OCI-LY3 (cell line): Measurements from ENCODE around the gene AKR1B1.

Source experiments
- H2AFZ ChIP-seq: fragments of 200-600, 300-600 bp; shearing (Covaris generic); 2 replicates; pipeline ENCODE4 v1.6.0; 2014; ENCODE audit warnings: antibody characterized with exemption, low read depth, low read length
- H3K27ac ChIP-seq: fragments of 200-600, 300-600 bp; sonication (generic); 2 replicates; pipeline ENCODE4 v1.5.1; 2014; ENCODE audit warnings: mild to moderate bottlenecking, low read length, moderate library complexity, mixed read lengths
- H3K27me3 ChIP-seq: fragments of 200-600, 300-600 bp; sonication (generic); 2 replicates; pipeline ENCODE4 v1.6.1; 2014; ENCODE audit warnings: low read depth, low read length, mixed read lengths
- H3K36me3 ChIP-seq: fragments of 200-600, 300-600 bp; sonication (generic); replicated peaks from 2 replicates; pipeline ENCODE3; 2014; ENCODE audit warnings: low read depth, low read length, mixed read lengths
- H3K4me1 ChIP-seq: fragments of 300-600, 200-600 bp; sonication (generic); 2 replicates; pipeline ENCODE4 v1.6.1; 2014; ENCODE audit warnings: low read length, mixed read lengths
- H3K4me2 ChIP-seq: fragments of 200-600, 300-600 bp; sonication (generic); 2 replicates; pipeline ENCODE4 v1.6.1; 2014; ENCODE audit warnings: low read length, mixed read lengths
- H3K4me3 ChIP-seq: fragments of 300-600, 200-600 bp; sonication (generic); 2 replicates; pipeline ENCODE4 v1.5.1; 2014; ENCODE audit warnings: antibody characterized with exemption, mild to moderate bottlenecking, low read length, moderate library complexity
- H3K79me2 ChIP-seq: fragments of 300-600, 200-600 bp; shearing (Covaris generic); 2 replicates; pipeline ENCODE4 v1.6.1; 2014; ENCODE audit warnings: mild to moderate bottlenecking, low read length, mixed read lengths
- H3K9ac ChIP-seq: fragments of 300-600, 200-600 bp; shearing (Covaris generic); 2 replicates; pipeline ENCODE4 v1.6.0; 2014; ENCODE audit warnings: mild to moderate bottlenecking, low read length, moderate library complexity
- H3K9me3 ChIP-seq: fragments of 200-600, 300-600 bp; shearing (Covaris generic); 2 replicates; pipeline ENCODE4 v1.6.1; 2014; ENCODE audit warnings: low read length, mixed read lengths; ENCODE audit not compliant: insufficient read depth
- H4K20me1 ChIP-seq: fragments of 200-600, 300-600 bp; sonication (generic); 2 replicates; pipeline ENCODE4 v1.6.1; 2016; ENCODE audit warnings: low read length, mixed read lengths; ENCODE audit not compliant: insufficient read depth
- EZH2phosphoT487 ChIP-seq: fragments of 200-600 bp; shearing (Covaris generic); IDR thresholded peaks from 2 replicates; pipeline ENCODE4 v1.6.1; 2018; ENCODE audit warnings: antibody characterized with exemption, mixed run types, low read depth
- TF ChIP-seq, protein P1 (sequence below): fragments of 200-600, 300-600 bp; sonication (generic); IDR thresholded peaks from 2 replicates; pipeline ENCODE4 v1.5.1; 2014; ENCODE audit warnings: antibody characterized with exemption, low read length, low read depth

AKR1B1 gene

DNA sequence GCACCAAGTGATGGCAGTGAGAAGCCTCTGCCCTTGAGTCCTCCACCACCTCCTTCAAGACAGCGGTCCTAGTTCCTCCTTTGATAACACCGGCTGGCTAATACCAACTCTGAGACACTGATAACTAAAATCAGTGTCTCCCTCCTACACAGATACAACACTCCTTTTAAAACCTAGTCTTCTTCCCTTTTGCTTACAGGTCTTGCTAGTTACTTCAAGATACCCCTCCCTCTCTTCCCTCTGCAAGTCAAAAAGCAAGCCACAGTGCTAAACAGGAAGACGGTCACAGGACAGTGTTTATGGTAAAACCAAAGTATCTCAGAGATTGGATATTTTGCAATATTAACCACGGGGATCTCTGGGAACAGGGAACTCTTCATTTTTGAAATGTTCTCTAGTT is 4.6 kb downstream of the AKR1B1 start:
- Histone ChIP-seq H3K9me3 (no peaks in the 10 kb centered on the region), H3K9ac (no peak overlapping the region), H3K4me1 (peaks cover 7% of the 10 kb centered on the region), H3K27me3 (no peaks in the 10 kb centered on the region), H3K79me2 (peaks cover 26% of the 10 kb centered on the region), H3K4me2 (no peak overlapping the region), H3K36me3 (peaks cover 10% of the 10 kb centered on the region), H2AFZ (no peak overlapping the region), H3K4me3 (no peak overlapping the region), H3K27ac (no peak overlapping the region), H4K20me1 (no peaks in the 10 kb centered on the region)
- TF ChIP-seq, protein P1, sequence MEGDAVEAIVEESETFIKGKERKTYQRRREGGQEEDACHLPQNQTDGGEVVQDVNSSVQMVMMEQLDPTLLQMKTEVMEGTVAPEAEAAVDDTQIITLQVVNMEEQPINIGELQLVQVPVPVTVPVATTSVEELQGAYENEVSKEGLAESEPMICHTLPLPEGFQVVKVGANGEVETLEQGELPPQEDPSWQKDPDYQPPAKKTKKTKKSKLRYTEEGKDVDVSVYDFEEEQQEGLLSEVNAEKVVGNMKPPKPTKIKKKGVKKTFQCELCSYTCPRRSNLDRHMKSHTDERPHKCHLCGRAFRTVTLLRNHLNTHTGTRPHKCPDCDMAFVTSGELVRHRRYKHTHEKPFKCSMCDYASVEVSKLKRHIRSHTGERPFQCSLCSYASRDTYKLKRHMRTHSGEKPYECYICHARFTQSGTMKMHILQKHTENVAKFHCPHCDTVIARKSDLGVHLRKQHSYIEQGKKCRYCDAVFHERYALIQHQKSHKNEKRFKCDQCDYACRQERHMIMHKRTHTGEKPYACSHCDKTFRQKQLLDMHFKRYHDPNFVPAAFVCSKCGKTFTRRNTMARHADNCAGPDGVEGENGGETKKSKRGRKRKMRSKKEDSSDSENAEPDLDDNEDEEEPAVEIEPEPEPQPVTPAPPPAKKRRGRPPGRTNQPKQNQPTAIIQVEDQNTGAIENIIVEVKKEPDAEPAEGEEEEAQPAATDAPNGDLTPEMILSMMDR, result no peak
- TF ChIP-seq EZH2phosphoT487, result no peak

- Histone ChIP-seq H3K4me3 (no peak overlapping the region), H3K4me2 (no peak overlapping the region), H3K79me2 (peaks cover 26% of the 10 kb centered on the region), H3K36me3 (peaks cover 14% of the 10 kb centered on the region), H4K20me1 (no peaks in the 10 kb centered on the region), H2AFZ (no peak overlapping the region), H3K27ac (no peak overlapping the region), H3K4me1 (peaks cover 7% of the 10 kb centered on the region), H3K27me3 (no peaks in the 10 kb centered on the region), H3K9ac (no peak overlapping the region), H3K9me3 (no peaks in the 10 kb centered on the region)
- TF ChIP-seq, protein P1, result no peak
- TF ChIP-seq EZH2phosphoT487, result no peak
Observed at GRCh38 chr7:134453518-134453917, 5.4 kb downstream of the AKR1B1 start.

DNA sequence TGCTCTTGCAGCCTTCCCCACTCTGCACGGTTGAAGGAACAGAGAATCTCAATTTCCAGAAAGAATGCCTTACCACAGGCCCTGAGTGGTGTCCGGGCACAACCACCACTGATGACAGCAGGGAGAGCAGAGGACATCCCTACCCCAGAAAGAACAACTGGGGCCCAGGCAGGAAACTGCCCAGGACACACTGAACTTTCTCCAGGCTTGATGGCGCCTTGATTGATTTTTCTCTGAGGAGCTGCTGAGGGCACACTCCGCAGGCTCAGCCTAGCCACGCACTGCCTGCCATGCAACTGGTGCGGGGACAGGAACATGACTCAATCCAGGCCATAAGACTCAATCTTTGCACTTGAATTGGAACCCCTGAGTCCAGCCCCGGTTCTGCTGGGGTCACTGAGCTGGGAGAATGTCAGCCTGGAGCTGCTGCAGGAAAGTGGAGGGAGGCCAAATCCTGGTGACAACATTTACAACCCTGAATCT is 5.9 kb downstream of the AKR1B1 start:
- Histone ChIP-seq H4K20me1 (no peaks in the 10 kb centered on the region), H3K4me2 (no peak overlapping the region), H2AFZ (no peak overlapping the region), H3K79me2 (peaks cover 23% of the 10 kb centered on the region), H3K27ac (no peak overlapping the region), H3K9me3 (no peaks in the 10 kb centered on the region), H3K27me3 (no peaks in the 10 kb centered on the region), H3K9ac (no peak overlapping the region), H3K4me3 (no peak overlapping the region), H3K4me1 (peaks cover 6% of the 10 kb centered on the region), H3K36me3 (peaks cover 14% of the 10 kb centered on the region)
- TF ChIP-seq, protein P1, result no peak
- no peak for TF ChIP-seq EZH2phosphoT487

DNA sequence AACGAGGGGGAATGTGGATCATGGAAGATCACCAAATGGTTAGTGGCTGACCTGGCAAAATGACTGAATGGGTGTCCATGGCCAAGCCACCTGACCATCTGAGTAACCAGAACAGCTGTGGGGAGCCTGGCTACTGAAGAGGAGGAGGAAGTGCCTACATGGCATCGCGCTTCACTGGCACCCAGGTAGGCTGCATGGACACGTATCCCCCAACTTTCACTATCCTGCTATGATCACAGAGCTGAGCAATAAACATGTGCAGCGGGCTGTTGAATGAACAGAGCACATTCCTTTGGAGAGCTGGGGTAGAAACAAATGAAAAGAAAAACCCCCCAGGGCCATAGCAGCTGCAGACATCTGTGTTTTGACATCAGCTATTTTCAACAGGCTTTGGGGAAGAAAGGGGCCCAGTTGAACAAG is 6.5 kb downstream of the AKR1B1 start:
- H3K36me3 ChIP-seq, result peaks cover 18% of the 10 kb centered on the region

More for the DNA sequence above, 6.5 kb downstream of the AKR1B1 start:
- H3K27ac ChIP-seq, result no peak overlapping the region
- peaks cover 17% of the 10 kb centered on the region for H3K79me2 ChIP-seq
- no peaks in the 10 kb centered on the region; the same call in 1 of the 2 replicates for H3K4me1 ChIP-seq
- no peak overlapping the region for H3K4me3 ChIP-seq
- no peaks in the 10 kb centered on the region for H3K9me3 ChIP-seq
- TF ChIP-seq EZH2phosphoT487, result no peak
- TF ChIP-seq, protein P1, result no peak
- no peaks in the 10 kb centered on the region for H3K27me3 ChIP-seq
- no peak overlapping the region for H3K4me2 ChIP-seq
- H3K9ac ChIP-seq, result no peak overlapping the region
- H2AFZ ChIP-seq, result no peak overlapping the region
- no peaks in the 10 kb centered on the region for H4K20me1 ChIP-seq
